LNCAP (cell line): ENCODE results near the gene TM4SF1.

ENCODE experiments used
- CTCF ChIP-seq: fragments of 450-650 bp; IDR thresholded peaks from 2 replicates; pipeline ENCODE4 v1.5.1; 2017; ENCODE audit warnings: mild to moderate bottlenecking

Gene TM4SF1

DNA sequence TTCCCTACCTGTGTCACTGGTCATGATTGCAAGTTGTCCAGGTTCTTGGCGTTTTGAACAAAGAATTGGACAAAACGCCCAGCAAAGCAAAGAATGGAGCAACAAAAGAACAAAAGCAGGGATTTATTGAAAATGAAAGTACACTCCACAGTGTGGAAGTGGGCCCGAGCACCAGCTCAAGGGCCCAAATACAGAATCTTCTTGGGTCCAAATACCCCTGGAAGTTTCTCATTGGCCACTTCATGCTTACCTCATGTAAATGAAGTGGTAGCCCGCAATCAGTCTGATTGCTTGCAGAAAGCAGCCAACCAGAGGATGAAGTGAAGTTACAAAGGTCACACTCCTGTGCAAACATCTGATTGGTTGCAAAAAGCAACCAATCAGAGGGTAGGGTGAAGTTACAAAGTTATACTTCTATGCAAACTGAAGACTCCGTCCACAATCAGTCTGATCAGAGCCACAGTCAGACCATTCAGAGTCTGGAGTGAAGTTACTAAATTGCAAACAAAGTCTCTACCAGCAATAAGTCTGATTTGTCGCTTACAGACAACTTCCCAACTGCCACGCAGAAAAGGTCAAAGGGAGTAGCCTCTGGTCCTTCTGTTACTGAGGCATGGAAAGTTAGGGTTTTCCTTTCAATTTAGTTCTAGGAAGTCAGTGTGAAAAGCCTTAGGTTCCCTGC is 8.3 kb upstream of the TM4SF1 start:
- TF ChIP-seq CTCF, result no peak

DNA sequence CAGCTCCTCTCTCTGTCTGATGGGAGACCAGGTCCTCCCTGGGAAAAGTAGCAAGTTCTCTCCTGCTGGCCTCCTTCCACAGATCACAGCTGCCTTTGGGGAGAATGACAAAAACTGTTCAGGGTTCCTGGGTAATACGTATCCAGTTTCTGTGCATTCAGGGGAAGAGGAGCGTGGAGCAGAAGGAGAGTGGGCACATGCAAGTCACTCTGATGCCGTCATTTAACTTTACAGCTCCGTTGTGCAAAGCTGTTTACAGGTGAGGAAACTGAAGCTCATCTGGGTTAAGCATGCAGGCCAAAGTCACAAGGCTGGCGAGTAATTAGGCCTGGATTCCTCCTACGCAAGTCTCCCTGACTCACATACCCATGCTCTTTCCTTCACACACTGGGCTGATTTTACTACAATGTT is 7.5 kb upstream of the TM4SF1 start:
- TF ChIP-seq CTCF, result no peak

- TF ChIP-seq CTCF, result no peak
Measured at GRCh38 chr3:149384167-149384566, 6.7 kb upstream of the TM4SF1 start.

GRCh38 chr3:149383703-149384102 is 6.3 kb upstream of the TM4SF1 start:
- no peak for TF ChIP-seq CTCF

DNA sequence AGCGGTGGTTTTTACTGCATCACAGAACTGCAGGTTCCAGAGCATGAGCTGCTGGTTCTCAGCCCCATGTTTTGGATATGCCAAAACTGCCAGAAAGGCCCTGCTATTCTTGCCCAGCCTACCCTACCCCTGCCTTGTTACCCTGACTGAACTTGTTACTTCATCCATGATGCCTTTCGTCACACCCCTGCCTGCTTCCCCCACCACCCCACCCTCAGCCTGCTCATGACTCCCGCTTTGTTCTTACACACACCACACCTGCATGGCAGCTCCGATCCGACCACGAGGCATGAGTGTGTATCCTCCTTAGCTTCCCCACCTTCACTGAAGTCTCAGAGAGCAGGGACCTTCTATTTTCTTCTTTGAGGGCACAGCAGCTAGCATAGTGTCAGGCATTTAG is 5.1 kb upstream of the TM4SF1 start:
- TF ChIP-seq CTCF, result no peak

- no peak for TF ChIP-seq CTCF
Measured at GRCh38 chr3:149382101-149382467, 4.6 kb upstream of the TM4SF1 start.

- TF ChIP-seq CTCF, result no peak
Measured at GRCh38 chr3:149381173-149382100, 4.0 kb upstream of the TM4SF1 start.
